B cell (primary cell): ENCODE data around the gene WDR26.
"Not testable (repeated sequence)": the region's sequence is repeated elsewhere in the genome, so short reads cannot be mapped to it uniquely, and the experiment has no call there.

ENCODE experiments used
- EZH2 ChIP-seq: IDR thresholded peaks from 2 replicates; pipeline ENCODE4 v1.6.1; 2012; ENCODE audit warnings: borderline replicate concordance, low read depth, mild to moderate bottlenecking, moderate library complexity, low read length; ENCODE audit not compliant: insufficient read depth, poor library complexity, severe bottlenecking
- TF ChIP-seq, protein P1 (sequence below): fragments of 200-600 bp; IDR thresholded peaks from one replicate; pipeline ENCODE4 v1.8.0; 2022; ENCODE audit warnings: antibody characterized with exemption, mild to moderate bottlenecking

DNA sequence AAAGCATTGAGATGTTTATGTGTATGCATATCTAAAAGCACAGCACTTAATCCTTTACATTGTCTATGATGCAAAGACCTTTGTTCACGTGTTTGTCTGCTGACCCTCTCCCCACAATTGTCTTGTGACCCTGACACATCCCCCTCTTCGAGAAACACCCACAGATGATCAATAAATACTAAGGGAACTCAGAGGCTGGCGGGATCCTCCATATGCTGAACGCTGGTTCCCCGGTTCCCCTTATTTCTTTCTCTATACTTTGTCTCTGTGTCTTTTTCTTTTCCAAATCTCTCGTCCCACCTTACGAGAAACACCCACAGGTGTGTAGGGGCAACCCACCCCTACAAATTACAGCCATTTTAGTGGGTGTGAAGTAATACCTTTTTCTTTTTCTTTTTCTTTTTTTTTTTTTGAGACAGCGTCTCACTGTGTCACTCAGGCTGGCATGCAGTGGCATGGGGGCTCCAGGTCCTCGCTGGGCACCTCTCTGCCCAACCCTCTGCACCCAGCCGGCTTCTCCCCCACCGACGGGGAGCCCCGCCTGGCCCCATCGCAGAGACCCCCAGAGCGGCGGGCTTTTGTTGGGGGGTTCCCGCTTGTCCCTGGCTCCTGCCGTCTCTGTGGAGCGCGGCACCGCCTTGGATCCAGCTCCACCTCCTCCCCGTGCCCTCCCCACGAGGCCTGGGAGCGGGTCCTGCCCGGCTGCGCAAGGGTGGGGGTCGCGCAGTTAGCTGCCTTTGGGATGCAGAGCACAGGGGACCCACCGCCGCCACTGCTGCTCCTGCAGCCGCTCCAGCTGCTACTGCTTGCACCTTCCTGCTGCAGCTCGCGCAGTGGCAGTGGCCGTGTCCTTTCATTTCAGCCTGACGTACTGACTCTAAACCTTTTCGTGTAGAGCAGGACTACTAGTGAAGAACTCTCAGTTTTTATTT is 93.9 kb downstream of the WDR26 start:
- TF ChIP-seq, protein P1, sequence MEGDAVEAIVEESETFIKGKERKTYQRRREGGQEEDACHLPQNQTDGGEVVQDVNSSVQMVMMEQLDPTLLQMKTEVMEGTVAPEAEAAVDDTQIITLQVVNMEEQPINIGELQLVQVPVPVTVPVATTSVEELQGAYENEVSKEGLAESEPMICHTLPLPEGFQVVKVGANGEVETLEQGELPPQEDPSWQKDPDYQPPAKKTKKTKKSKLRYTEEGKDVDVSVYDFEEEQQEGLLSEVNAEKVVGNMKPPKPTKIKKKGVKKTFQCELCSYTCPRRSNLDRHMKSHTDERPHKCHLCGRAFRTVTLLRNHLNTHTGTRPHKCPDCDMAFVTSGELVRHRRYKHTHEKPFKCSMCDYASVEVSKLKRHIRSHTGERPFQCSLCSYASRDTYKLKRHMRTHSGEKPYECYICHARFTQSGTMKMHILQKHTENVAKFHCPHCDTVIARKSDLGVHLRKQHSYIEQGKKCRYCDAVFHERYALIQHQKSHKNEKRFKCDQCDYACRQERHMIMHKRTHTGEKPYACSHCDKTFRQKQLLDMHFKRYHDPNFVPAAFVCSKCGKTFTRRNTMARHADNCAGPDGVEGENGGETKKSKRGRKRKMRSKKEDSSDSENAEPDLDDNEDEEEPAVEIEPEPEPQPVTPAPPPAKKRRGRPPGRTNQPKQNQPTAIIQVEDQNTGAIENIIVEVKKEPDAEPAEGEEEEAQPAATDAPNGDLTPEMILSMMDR: not testable (repeated sequence)
- not testable (repeated sequence) for TF ChIP-seq EZH2
